Fibroblast of skin of back (primary cell): ENCODE results near the gene PPP1R17.
A peak's percentile ranks its signal among the peaks of the same experiment; 100 is the strongest.

Source experiments
- DNase-seq: peaks from one replicate; pipeline ENCODE4 v3.0.0-alpha.2; 2013

PPP1R17 gene

DNA sequence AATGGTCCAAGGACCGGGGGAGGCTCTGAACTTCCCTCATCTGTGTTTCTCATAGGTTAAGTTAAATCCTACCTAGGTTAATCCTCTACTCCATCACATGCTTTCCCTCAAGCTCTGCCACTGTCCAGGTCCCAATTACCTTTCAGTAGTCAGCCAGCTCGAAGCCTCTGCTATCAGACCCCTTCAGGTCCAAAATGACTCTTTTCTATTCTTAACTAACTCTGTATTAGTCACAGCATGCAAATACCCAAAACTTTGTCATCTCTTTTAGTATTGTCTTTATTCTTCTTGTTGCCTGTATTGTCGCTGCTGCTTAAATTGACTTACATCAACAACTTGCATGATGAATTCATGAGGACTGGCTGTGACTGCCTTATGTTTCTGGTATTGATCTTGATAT lies 15.3 kb downstream of the PPP1R17 start:
- DNase-seq = no peak

DNA sequence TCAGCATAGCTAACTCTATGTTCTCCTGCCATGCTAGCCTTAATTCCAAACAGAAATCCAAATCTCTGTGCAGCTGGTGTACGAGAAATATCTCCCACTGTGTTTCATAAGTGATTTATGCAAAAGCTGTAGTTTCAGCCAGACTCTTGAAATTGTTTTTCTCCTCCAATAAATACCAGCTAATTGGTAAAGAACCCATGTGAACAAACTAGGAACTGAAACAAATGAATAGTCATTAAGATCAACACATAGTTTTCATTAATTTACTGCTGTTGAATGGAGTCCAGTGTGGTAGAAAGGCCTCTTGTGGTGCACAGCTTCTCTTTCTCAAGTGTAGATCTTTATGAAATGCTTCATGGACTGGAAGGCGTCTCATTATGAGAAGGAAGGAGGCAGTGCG lies 18.4 kb downstream of the PPP1R17 start:
- no peak for DNase-seq

- DNase-seq = no peak
These were observed 20.1 kb downstream of the PPP1R17 start for GRCh38 chr7:31707089-31707488.

GRCh38 chr7:31710171-31710570 lies 23.2 kb downstream of the PPP1R17 start:
- DNase-seq = no peak

- DNase-seq = no peak
These were observed 29.3 kb downstream of the PPP1R17 start for GRCh38 chr7:31716355-31716754.

DNA sequence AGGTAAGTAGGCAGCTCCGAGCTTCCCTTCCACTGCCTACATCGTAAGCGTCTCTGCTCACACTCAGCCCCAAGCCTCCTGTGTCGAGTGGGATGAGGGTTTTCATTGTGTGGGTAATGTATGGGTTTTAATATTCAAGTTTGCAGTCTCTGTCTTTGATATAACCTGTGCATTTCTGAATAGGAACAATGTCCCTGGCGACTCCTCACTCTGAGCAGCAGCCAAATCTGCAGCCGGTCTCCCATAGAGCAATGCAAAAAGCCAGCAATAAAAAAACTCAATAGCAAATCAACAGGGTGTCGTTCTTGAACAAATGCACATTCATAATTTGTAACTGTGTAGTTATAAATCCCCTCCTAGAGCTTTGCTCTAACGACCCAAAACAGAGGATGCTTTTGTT lies 33.4 kb downstream of the PPP1R17 start:
- no peak for DNase-seq

GRCh38 chr7:31724696-31725095 lies 37.7 kb downstream of the PPP1R17 start:
- no peak for DNase-seq

- no peak for DNase-seq
These were observed 42.3 kb downstream of the PPP1R17 start for GRCh38 chr7:31729195-31729804.

DNA sequence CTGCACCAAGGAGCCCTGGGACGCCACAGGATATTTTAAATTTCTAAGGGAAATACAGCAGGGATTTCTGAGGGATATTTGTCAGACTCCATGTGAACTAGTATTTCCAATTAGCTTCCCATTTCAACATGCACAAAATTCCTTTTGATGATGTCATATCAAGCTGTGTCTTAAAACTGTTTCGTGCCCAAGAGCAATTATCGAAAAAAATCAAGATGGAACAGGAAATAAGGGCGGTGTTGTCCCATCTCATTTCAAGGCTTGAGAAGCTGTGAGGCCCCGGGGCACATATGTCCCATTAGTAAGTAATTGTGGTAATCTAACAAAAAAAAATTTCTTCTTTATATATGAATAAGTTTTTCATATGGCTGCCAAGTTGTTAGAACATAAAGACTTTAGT lies 47.4 kb downstream of the PPP1R17 start:
- DNase-seq = peak; percentile 31

DNA sequence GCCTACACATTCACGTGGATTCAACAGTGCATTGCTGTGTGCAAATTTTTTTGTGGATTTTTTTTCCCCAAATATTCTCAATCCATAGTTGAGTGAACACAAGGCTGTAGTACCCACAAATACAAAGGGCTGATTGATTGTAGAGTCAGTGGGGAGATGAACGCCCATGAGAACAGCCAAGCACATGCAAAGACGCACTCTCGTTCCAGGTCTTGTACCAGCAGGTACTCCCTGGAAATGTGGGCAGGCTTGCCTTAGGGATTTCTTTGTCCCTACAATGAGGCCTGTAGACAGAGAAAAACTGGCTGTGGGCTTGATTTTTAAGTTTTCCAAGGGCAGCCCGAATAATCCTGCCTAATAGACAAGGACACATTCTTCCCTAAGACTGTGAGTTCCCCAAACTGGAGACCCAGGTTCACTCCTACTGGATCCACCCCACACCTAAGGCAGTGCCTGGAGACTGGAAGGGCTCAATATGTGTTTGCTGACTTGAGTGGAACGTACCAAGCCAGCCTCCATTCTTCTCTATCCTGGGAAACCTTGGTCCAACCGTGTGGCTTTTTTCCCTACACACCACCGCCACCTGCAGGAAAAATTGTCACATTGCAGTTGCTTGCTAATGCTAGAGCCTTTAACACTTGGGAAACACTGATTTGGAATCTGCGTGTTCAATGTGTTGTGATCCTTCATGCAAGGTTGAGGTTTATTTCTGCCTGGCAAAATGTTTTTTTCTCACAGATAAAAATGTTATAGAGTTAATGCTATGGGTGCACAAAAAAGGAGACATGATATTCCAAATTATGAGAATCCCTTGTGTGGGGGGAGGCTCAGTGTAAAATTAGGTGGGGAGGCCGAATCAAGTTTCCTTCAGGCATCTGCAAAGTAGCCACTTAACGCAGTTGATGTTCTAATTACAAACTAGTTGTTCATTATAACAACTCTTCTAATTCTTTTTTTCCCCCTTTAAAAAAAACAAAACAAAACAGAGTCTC lies 49.3 kb downstream of the PPP1R17 start:
- DNase-seq = peak; percentile 67

DNA sequence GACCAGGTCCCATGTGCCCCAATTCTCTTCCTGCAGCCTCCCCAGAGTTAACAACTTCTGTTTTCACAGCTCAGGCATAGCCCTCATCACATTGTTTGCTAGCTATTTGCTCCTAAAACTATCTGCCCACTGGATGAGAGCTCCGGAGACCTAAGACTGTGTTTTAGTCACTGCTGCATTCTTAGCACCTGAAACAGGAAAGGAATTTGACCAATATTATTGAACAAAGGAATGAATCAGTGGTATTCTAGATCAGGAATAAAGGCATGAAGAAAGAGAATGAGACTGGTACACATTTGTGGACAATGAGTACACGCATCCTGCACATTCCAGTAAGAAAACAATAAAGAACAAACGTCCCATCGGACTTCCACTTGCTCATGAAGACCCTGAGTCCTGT lies 54.8 kb downstream of the PPP1R17 start:
- no peak for DNase-seq

GRCh38 chr7:31744294-31744874 lies 57.4 kb downstream of the PPP1R17 start:
- peak; percentile 61 for DNase-seq

DNA sequence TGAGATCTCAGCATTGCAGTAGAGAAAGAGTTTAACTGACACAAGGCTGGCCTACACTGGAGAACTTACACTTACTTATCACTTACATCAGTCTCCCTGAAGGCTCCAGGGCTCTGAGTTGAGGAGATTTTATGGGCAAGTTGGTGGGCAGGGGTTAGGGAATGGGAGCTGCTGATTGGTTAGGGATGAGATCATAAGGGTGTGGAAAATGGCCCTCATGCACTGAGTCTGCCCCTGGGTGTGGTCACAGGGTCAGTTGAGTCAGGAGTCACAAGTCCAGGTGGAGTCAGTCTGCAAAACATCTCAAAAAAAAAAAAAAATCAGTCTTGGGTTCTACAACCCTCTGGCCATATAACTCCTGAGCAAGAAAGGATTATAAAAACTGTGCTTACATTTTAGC lies 60.5 kb downstream of the PPP1R17 start:
- DNase-seq = no peak

- DNase-seq = no peak
These were observed 61.1 kb downstream of the PPP1R17 start for GRCh38 chr7:31748084-31748483.

DNA sequence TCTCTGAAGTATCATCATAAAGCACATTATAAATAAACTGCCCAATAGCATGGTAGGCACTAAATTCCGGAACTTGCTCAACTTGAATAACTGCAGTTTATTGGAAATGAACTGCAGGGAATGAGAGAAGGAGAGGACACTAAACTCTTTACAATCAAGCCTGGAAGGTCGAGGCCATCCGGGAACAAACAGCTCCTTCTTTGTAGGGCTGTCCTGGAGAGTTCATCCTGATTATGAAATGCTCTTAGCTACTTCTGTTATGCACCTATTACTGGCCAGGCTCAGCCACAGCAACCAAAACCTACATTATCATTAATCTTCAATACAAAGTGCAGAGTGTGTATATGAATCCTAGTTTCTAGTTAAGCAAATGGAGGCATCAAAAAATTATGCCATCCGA lies 64.7 kb downstream of the PPP1R17 start:
- no peak for DNase-seq
